K562 (cell line): ENCODE data around the gene HMSD. TPM values are rescaled to one million over a fixed set of nuclear protein-coding genes. Genes with fewer than 3 reads are reported as not detected.

Experiments used
- ATAC-seq: fragments of 200-7000 bp; cut with Tn5 transposase; 3 replicates; pipeline ENCODE4 v1.9.1; 2020; ENCODE audit warnings: moderate library complexity
- BruUV-seq: library from RNA; stranded (reverse); fragments of 400-500 nt; replicated peaks from 2 replicates; lab custom pipeline; 2021; lab: Mats Ljungman, UMichigan
- CTCF ChIA-PET: fragments of 300-600 bp; formaldehyde crosslinking; extraction: SDS; loops from one replicate; lab custom pipeline; 2021; ENCODE audit warnings: low intra/inter-chr PET ratio; lab: Yijun Ruan, JAX
- POLR2A ChIA-PET: fragments of 300-600, 350-650 bp; sonication (Branson Sonifier 250); formaldehyde crosslinking; extraction: SDS; loops from one replicate; lab custom pipeline; 2021; ENCODE audit warnings: antibody characterized with exemption, inconsistent platforms; lab: Yijun Ruan, JAX
- DNase-seq, 4 experiments: peaks; one replicate each; pipeline versions ENCODE4 v3.0.0 to v3.0.0-alpha.2; 2011 to 2018; ENCODE audit warnings: low spot score in 3 of 4, mixed read lengths in 3 of 4; ENCODE audit errors: extremely low read depth in 1 of 4
- FAIRE-seq: peaks from 2 replicates; lab custom pipeline; 2011; peaks lifted over from hg19 to GRCh38; lab: Jason Lieb, UNC
- H2AFZ ChIP-seq: 2 replicates; pipeline ENCODE4 v1.6.0; 2011; ENCODE audit warnings: low read depth, low read length, control low read depth, inconsistent platforms
- H3K27ac ChIP-seq: fragments of 200-600 bp; 3 replicates; pipeline ENCODE4 v1.8.0; 2011; ENCODE audit warnings: low read depth, mild to moderate bottlenecking, control low read depth, inconsistent platforms, low read length, moderate library complexity, mixed read lengths; ENCODE audit errors: extremely low read depth
- H3K27me3 ChIP-seq, 2 experiments: fragments of 300-600 bp in 1 of 2; 2 replicates in 1 of 2; 3 replicates in 1 of 2; pipeline versions ENCODE4 v1.6.0 to v1.8.0; 2011; ENCODE audit warnings: inconsistent platforms in 2 of 2, low read length in 2 of 2, mild to moderate bottlenecking in 1 of 2, mixed read lengths in 1 of 2, moderate library complexity in 1 of 2; ENCODE audit not compliant: control insufficient read depth in 2 of 2, insufficient read depth in 2 of 2
- H3K36me3 ChIP-seq: fragments of 300-600 bp; 3 replicates; pipeline ENCODE4 v1.8.0; 2011; ENCODE audit warnings: mild to moderate bottlenecking, low read length, inconsistent platforms; ENCODE audit not compliant: control insufficient read depth, insufficient read depth
- H3K4me1 ChIP-seq, 2 experiments: fragments of 200-600 bp in 1 of 2; replicated peaks in 1 of 2; 2 replicates in 1 of 2; 3 replicates in 1 of 2; pipeline versions ENCODE4 v1.5.1 to v1.8.0; 2011; ENCODE audit warnings: inconsistent platforms in 2 of 2, low read length in 2 of 2, mild to moderate bottlenecking in 1 of 2, mixed read lengths in 1 of 2, moderate library complexity in 1 of 2; ENCODE audit not compliant: control insufficient read depth in 2 of 2, insufficient read depth in 2 of 2
- H3K4me2 ChIP-seq: 2 replicates; pipeline ENCODE4 v1.6.1; 2011; ENCODE audit warnings: low read length, control low read depth, inconsistent platforms, mixed read lengths; ENCODE audit not compliant: insufficient read depth
- H3K4me3 ChIP-seq: fragments of 200-600 bp; sonication (generic), shearing (Covaris generic); 2 replicates; pipeline ENCODE4 v1.5.1; 2016; ENCODE audit warnings: control low read depth, inconsistent platforms
- H3K79me2 ChIP-seq: fragments of 200-600 bp; 3 replicates; pipeline ENCODE4 v1.8.0; 2011; ENCODE audit warnings: low read length, inconsistent platforms; ENCODE audit not compliant: control insufficient read depth, insufficient read depth
- H3K9ac ChIP-seq, 2 experiments: 2 replicates each; pipeline versions ENCODE4 v1.6.0 to v1.6.1; 2011; ENCODE audit warnings: low read depth in 2 of 2, low read length in 2 of 2, control low read depth in 1 of 2, inconsistent platforms in 1 of 2, mild to moderate bottlenecking in 1 of 2, mixed read lengths in 1 of 2; ENCODE audit not compliant: insufficient read depth in 1 of 2
- H3K9me1 ChIP-seq: one replicate; pipeline ENCODE4 v1.6.0; 2011; ENCODE audit warnings: inconsistent platforms, mild to moderate bottlenecking, low read length, moderate library complexity; ENCODE audit not compliant: control insufficient read depth, insufficient read depth
- H3K9me3 ChIP-seq: replicated peaks from 2 replicates; pipeline ENCODE4 v1.5.1; 2011; ENCODE audit warnings: low read depth, low read length, inconsistent platforms; ENCODE audit not compliant: control insufficient read depth, insufficient read depth
- H4K20me1 ChIP-seq: replicated peaks from 2 replicates; pipeline ENCODE4 v1.6.1; 2011; ENCODE audit warnings: low read length, inconsistent platforms, mixed read lengths; ENCODE audit not compliant: control insufficient read depth, insufficient read depth
- BHLHE40 ChIP-seq: IDR thresholded peaks from 2 replicates; pipeline ENCODE4 v1.6.1; 2011; ENCODE audit warnings: low read length, improper control_type of control experiment
- BRCA1 ChIP-seq, 2 experiments: fragments of 450-650 bp in 1 of 2; sonication (generic) in 1 of 2; formaldehyde crosslinking in 1 of 2; IDR thresholded peaks; 2 replicates each; pipeline versions ENCODE4 v1.5.0 to v1.6.1; 2017 to 2020; ENCODE audit warnings: mild to moderate bottlenecking in 1 of 2, missing genetic modification reagents in 1 of 2
- CREB1 ChIP-seq, 2 experiments: sonication (generic) in 1 of 2; formaldehyde crosslinking in 1 of 2; IDR thresholded peaks; 2 replicates each; pipeline versions ENCODE4 v1.6.1 to v1.8.0; 2012 to 2022; ENCODE audit warnings: inconsistent platforms in 1 of 2, mild to moderate bottlenecking in 1 of 2, missing genetic modification reagents in 1 of 2, moderate library complexity in 1 of 2
- NCOA2 ChIP-seq, 2 experiments: fragments of 450-650 bp; IDR thresholded peaks; 2 replicates each; pipeline ENCODE4 v1.6.1; 2018; ENCODE audit warnings: mild to moderate bottlenecking in 2 of 2, moderate library complexity in 1 of 2; ENCODE audit not compliant: partially characterized antibody in 2 of 2
- NR3C1 ChIP-seq: sonication (generic); formaldehyde crosslinking; IDR thresholded peaks from 2 replicates; pipeline ENCODE4 v1.8.1; 2022; ENCODE audit warnings: missing genetic modification reagents
- OTX1 ChIP-seq: fragments of 450-650 bp; formaldehyde crosslinking; IDR thresholded peaks from 2 replicates; pipeline ENCODE4 v1.4.0; 2022; ENCODE audit warnings: mild to moderate bottlenecking
- PHF20 ChIP-seq: fragments of 450-650 bp; IDR thresholded peaks from 2 replicates; pipeline ENCODE4 v1.6.1; 2018; ENCODE audit not compliant: partially characterized antibody
- RBBP5 ChIP-seq: fragments of 200-600 bp; sonication (generic); IDR thresholded peaks from 2 replicates; pipeline ENCODE4 v1.6.1; 2012; ENCODE audit warnings: borderline replicate concordance, mild to moderate bottlenecking, low read length, control low read depth, inconsistent platforms; ENCODE audit not compliant: insufficient read depth, poor library complexity, severe bottlenecking
- SREBF2 ChIP-seq: sonication (generic); formaldehyde crosslinking; IDR thresholded peaks from 2 replicates; pipeline ENCODE4 v1.4.0; 2020; ENCODE audit warnings: mild to moderate bottlenecking, missing genetic modification reagents
- TCF3 ChIP-seq: sonication (generic); formaldehyde crosslinking; IDR thresholded peaks from 2 replicates; pipeline ENCODE4 v1.4.0; 2020; ENCODE audit warnings: mild to moderate bottlenecking, missing genetic modification reagents
- ZBTB43 ChIP-seq: sonication (generic); formaldehyde crosslinking; IDR thresholded peaks from 2 replicates; pipeline ENCODE4 v1.8.0; 2023; ENCODE audit warnings: mild to moderate bottlenecking, missing genetic modification reagents
- ZFX ChIP-seq: sonication (generic); formaldehyde crosslinking; IDR thresholded peaks from 2 replicates; pipeline ENCODE4 v1.8.0; 2022; ENCODE audit warnings: mild to moderate bottlenecking, missing genetic modification reagents, moderate library complexity
- ZKSCAN1 ChIP-seq: fragments of 150-350 bp; IDR thresholded peaks from 2 replicates; pipeline ENCODE4 v1.6.1; 2016; ENCODE audit warnings: low read depth, low read length
- ZNF395 ChIP-seq: fragments of 200-800 bp; sonication (Bioruptor generic); IDR thresholded peaks from 2 replicates; pipeline ENCODE4 v1.6.1; 2017; ENCODE audit warnings: missing genetic modification characterization, missing compliant biosample characterization
- WGBS: fragments of 100-300 bp; shearing (Covaris generic); methylation state at CpG from one replicate; pipeline ENCODE4 v1.1.6; 2016; ENCODE audit warnings: low coverage, mixed read lengths; ENCODE audit not compliant: insufficient coverage; ENCODE audit errors: missing lambda C conversion rate; 5-methylcytosine and 5-hydroxymethylcytosine counted together
- in situ Hi-C: fragments of 300-500 bp; cut with MboI; formaldehyde crosslinking; loops from 4 replicates; pipeline ENCODE4 v1.15.0; 2018; ENCODE audit warnings: inconsistent platforms, mixed read lengths
- intact Hi-C: fragments of 100-400 bp; cut with micrococcal nuclease; formaldehyde crosslinking; loops from 2 replicates; pipeline ENCODE4 v1.14.2; 2022
- polyA plus RNA-seq, 8 experiments: library from polyadenylated mRNA; depleted of rRNA in 4 of 8; stranded (reverse) in 5 of 8; unstranded in 3 of 8; fragments of >200 nt; fragmentation: Nextera tagmentation in 2 of 8; fragmentation: Illumina TruSeq in 1 of 8; extraction: Ambion mirVana in 2 of 8; extraction: Trizol in 1 of 8; gene quantifications; 2 replicates each; pipeline versions ENCODE4 v1.2.1 to v1.2.3, GENCODE V29; 2011 to 2014; ENCODE audit warnings: inconsistent platforms in 1 of 8, missing spikeins in 1 of 8
- total RNA-seq, 7 experiments: library from RNA; depleted of rRNA in 6 of 7; stranded (reverse); fragments of >200 nt in 6 of 7; fragmentation: Illumina TruSeq in 2 of 7; extraction: Trizol in 2 of 7; gene quantifications; 2 replicates each; pipeline versions ENCODE4 v1.2.1 to v1.2.3, GENCODE V29; 2011 to 2021; ENCODE audit warnings: low replicate concordance in 1 of 7
- TF ChIP-seq, protein P1 (sequence below): fragments of 250-450 bp; sonication (Bioruptor Pico); IDR thresholded peaks from 2 replicates; pipeline ENCODE4 v1.9.0; 2021; ENCODE audit warnings: mild to moderate bottlenecking

Gene HMSD
- total and polyA plus RNA-seq, 9 of the 15 experiments (the other 6 are each of a cell fraction or from before 2014, with no cell fraction given) = 0.18 to 0.39 (median 0.33) TPM; not detected in 6

DNA sequence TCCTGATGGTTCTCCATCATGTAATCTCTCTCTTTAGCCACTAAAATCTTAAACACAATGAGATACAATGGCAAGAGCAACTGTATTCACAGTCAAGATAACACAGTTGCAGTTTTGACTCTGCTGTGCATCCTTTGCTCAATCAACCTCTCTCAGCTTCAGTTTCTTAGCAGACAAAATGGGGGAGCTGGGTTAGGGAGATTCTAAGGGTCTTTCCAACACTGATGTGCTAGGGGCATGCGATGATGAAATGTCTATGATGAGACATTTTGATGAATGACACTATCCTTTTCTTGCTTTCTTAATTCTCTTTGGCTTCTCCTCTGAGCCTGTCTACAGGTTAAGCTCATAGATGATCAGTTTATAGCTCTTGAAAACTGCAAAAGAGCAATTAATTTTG lies 40.2 kb upstream of the HMSD start (continued):
- TF ChIP-seq SREBF2 = no peak
- TF ChIP-seq, all 486 proteins: peak for 0

DNA sequence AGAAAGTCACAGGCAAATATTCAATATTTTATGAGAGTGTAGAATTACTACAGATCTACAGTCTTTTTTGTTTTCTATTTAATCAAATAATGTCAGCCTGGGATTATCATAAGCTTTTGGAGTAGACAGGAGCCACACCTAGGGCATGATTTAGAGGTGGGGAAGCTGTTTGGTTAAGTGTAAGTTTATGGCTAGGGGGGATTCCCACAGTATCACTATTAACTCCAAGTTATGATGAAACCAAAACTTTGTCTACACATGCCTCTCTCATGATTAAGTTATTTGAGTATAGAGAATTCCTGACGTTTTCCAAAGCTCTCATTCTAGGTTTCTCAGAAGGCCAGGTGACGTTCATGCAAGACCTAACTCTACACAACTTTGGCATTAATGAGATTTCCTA lies 39.2 kb upstream of the HMSD start:
- no peak for ATAC-seq
- Histone ChIP-seq H3K27me3 (no peaks in the 10 kb centered on the region), H3K79me2 (no peaks in the 10 kb centered on the region), H4K20me1 (no peaks in the 10 kb centered on the region), H3K9me3 (no peaks in the 10 kb centered on the region), H2AFZ (no peak overlapping the region), H3K9ac (no peak overlapping the region), H3K4me1 (no peaks in the 10 kb centered on the region), H3K4me3 (no peak overlapping the region), H3K36me3 (no peaks in the 10 kb centered on the region), H3K27ac (no peak overlapping the region), H3K9me1 (no peaks in the 10 kb centered on the region), H3K4me2 (no peak overlapping the region)
- BruUV-seq = no TSS peak
- ChIA-PET POLR2A (no interaction called here), CTCF (no interaction called here)
- 0% methylated on average over 2 of the region's 2 CpGs for WGBS
- in situ Hi-C loops (no loop called here), intact Hi-C loops (no loop called here)
- no peak for FAIRE-seq
- DNase-seq = no peak
- TF ChIP-seq BHLHE40 = no peak
- no peak for TF ChIP-seq ZFX (CRISPR knock-in tag)
- no peak for TF ChIP-seq NR3C1 (CRISPR knock-in tag)
- no peak for TF ChIP-seq BRCA1 (IDR thresholded peaks at IDR 0.05)
- TF ChIP-seq BRCA1 (CRISPR knock-in tag; IDR thresholded peaks at IDR 0.05) = no peak
- no peak for TF ChIP-seq ZBTB43 (CRISPR knock-in tag)
- TF ChIP-seq OTX1 (CRISPR knock-in tag) = no peak
- TF ChIP-seq PHF20 = no peak
- TF ChIP-seq ZKSCAN1 = no peak
- TF ChIP-seq, protein P1, sequence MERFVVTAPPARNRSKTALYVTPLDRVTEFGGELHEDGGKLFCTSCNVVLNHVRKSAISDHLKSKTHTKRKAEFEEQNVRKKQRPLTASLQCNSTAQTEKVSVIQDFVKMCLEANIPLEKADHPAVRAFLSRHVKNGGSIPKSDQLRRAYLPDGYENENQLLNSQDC (CRISPR knock-in tag) = no peak
- TF ChIP-seq TCF3 = no peak
- TF ChIP-seq CREB1 (IDR thresholded peaks at IDR 0.05) = no peak
- TF ChIP-seq CREB1 (CRISPR knock-in tag; IDR thresholded peaks at IDR 0.05) = no peak
- no peak for TF ChIP-seq RBBP5
- no peak for TF ChIP-seq NCOA2 (IDR thresholded peaks at IDR 0.05; ENCODE audit: partially characterized antibody in 2 of 2)
- no peak for TF ChIP-seq ZNF395 (CRISPR knock-in tag)
